ENCODE results near the gene LRRC18. TPM values are rescaled to one million over a fixed set of nuclear protein-coding genes. Genes with fewer than 3 reads are reported as not detected.

Gene LRRC18
- total RNA-seq, 2 experiments from 2014 or later, result not detected

GRCh38 chr10:48923748-48924147 is 15.9 kb downstream of the LRRC18 start:
- H3K4me3 Mint-ChIP-seq, result no peak overlapping the region
- CTCF ChIA-PET, result no interaction called here

GRCh38 chr10:48913674-48914073 is 26.0 kb downstream of the LRRC18 start:
- no peaks in the 10 kb centered on the region for H3K4me1 Mint-ChIP-seq
- POLR2A ChIA-PET, result no interaction called here

More at GRCh38 chr10:48923748-48924147, 15.9 kb downstream of the LRRC18 start:
- Mint-ChIP-seq H3K9me3 (no peaks in the 10 kb centered on the region), H3K27me3 (peaks cover 13% of the 10 kb centered on the region), H3K27ac (no peak overlapping the region), H3K36me3 (ENCODE audit: low read depth) (no peaks in the 10 kb centered on the region), H3K4me1 (no peaks in the 10 kb centered on the region)
- DNase-seq, result no peak
- POLR2A ChIA-PET, result no interaction called here

DNA sequence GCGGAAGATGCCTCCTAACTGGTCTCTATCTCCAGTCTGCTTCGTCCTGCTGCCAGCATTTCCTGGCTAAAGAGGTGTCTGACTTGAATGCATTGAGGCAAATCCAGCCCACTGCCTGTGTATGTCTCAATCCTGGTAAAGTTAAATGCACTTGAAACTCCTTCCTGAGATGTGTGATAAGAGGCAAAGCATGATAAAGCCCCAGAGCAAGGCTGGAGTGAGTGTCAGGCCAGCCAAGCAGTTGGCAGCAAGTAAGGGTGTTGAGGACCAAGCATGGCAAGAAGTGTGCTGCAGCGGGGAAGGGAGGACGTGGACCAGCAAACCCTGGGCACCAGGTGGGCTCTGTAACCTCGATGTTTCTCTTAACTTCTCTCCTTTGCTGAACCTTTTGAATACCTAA is 29.1 kb downstream of the LRRC18 start:
- ChIA-PET POLR2A (no interaction called here), CTCF (no interaction called here)
- Mint-ChIP-seq H3K4me3 (no peak overlapping the region), H3K9me3 (no peaks in the 10 kb centered on the region), H3K27me3 (peaks cover 9% of the 10 kb centered on the region), H3K4me1 (no peaks in the 10 kb centered on the region), H3K27ac (no peak overlapping the region), H3K36me3 (ENCODE audit: low read depth) (no peaks in the 10 kb centered on the region)
- DNase-seq, result no peak

More at GRCh38 chr10:48913674-48914073, 26.0 kb downstream of the LRRC18 start:
- DNase-seq, result no peak
- Mint-ChIP-seq H3K27me3 (peaks cover 26% of the 10 kb centered on the region), H3K36me3 (ENCODE audit: low read depth) (no peaks in the 10 kb centered on the region), H3K9me3 (no peaks in the 10 kb centered on the region), H3K4me3 (no peak overlapping the region), H3K27ac (no peak overlapping the region)
- CTCF ChIA-PET, result no interaction called here

- ChIA-PET POLR2A (no interaction called here), CTCF (interaction anchor here (1.2 kb wide), 1 partner anchor 500 kb away, joined by 3 read pairs; no protein-coding TSS in a partner anchor)
- H3K4me3 Mint-ChIP-seq, result no peak overlapping the region
- DNase-seq, result no peak
- no peaks in the 10 kb centered on the region for H3K9me3 Mint-ChIP-seq
- peaks cover 9% of the 10 kb centered on the region for H3K27me3 Mint-ChIP-seq
- no peak overlapping the region for H3K27ac Mint-ChIP-seq
- H3K36me3 Mint-ChIP-seq (ENCODE audit: low read depth), result no peaks in the 10 kb centered on the region
- no peaks in the 10 kb centered on the region for H3K4me1 Mint-ChIP-seq
Measured at GRCh38 chr10:48907730-48908129, 31.9 kb downstream of the LRRC18 start.

GRCh38 chr10:48906841-48907240 is 32.8 kb downstream of the LRRC18 start:
- no peak for DNase-seq
- H3K36me3 Mint-ChIP-seq (ENCODE audit: low read depth), result no peaks in the 10 kb centered on the region
- CTCF ChIA-PET, result no interaction called here
- H3K4me3 Mint-ChIP-seq, result no peak overlapping the region
- peaks cover 9% of the 10 kb centered on the region for H3K27me3 Mint-ChIP-seq
- POLR2A ChIA-PET, result no interaction called here
- H3K9me3 Mint-ChIP-seq, result no peaks in the 10 kb centered on the region
- no peaks in the 10 kb centered on the region for H3K4me1 Mint-ChIP-seq
- no peak overlapping the region for H3K27ac Mint-ChIP-seq

DNA sequence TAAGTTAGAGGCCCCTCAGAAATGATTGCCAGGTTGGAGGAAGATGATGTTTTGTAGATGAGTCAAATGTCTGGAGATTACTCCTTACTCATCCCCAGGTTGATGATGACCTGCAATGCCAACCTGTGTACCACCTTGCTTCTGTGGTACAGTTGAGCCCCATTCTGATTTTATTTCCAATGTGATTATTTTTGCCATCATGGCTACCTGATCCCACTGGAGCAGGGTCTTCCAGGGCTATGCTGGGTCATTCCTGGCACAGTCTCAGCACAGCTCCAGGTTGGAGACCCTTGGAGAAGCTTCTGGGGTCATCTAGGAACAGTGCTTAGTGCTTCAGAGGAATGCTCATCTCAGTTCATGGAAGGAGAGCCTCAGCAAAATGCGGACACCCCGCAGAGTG is 34.3 kb downstream of the LRRC18 start:
- DNase-seq, result no peak
- H3K4me3 Mint-ChIP-seq, result no peak overlapping the region
- H3K36me3 Mint-ChIP-seq (ENCODE audit: low read depth), result no peaks in the 10 kb centered on the region
- H3K27ac Mint-ChIP-seq, result no peak overlapping the region
- POLR2A ChIA-PET, result no interaction called here
- H3K27me3 Mint-ChIP-seq, result peaks cover 9% of the 10 kb centered on the region
- no peaks in the 10 kb centered on the region for H3K9me3 Mint-ChIP-seq
- CTCF ChIA-PET, result no interaction called here
- no peaks in the 10 kb centered on the region for H3K4me1 Mint-ChIP-seq

GRCh38 chr10:48904861-48905260 is 34.8 kb downstream of the LRRC18 start:
- POLR2A ChIA-PET, result no interaction called here
- CTCF ChIA-PET, result no interaction called here
- no peaks in the 10 kb centered on the region for H3K9me3 Mint-ChIP-seq
- peaks cover 9% of the 10 kb centered on the region for H3K27me3 Mint-ChIP-seq
- H3K36me3 Mint-ChIP-seq (ENCODE audit: low read depth), result no peaks in the 10 kb centered on the region
- H3K4me1 Mint-ChIP-seq, result no peaks in the 10 kb centered on the region
- H3K4me3 Mint-ChIP-seq, result no peak overlapping the region
- no peak for DNase-seq
- no peak overlapping the region for H3K27ac Mint-ChIP-seq

DNA sequence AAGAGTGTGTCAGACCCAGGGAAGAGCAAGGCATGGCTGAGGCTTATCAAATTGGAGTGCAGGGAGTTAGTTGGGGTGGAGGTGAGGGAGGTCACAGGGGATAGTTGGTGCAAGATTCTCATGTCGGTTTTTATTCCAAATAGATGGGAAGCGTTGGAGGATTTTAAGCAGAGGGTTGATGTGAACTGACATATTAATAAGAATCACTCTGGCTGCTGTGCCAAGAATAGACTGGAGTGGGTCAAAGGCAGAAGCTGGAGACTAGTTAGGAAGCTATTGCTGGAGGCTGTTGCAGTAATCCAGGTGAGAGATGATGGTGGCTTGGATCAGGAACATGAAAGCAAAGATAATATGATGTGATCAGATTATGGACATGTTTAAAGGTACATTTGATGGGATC is 36.5 kb downstream of the LRRC18 start:
- Mint-ChIP-seq H3K4me1 (no peaks in the 10 kb centered on the region), H3K27me3 (peaks cover 7% of the 10 kb centered on the region), H3K27ac (no peak overlapping the region), H3K9me3 (no peaks in the 10 kb centered on the region), H3K36me3 (ENCODE audit: low read depth) (no peaks in the 10 kb centered on the region), H3K4me3 (no peak overlapping the region)
- no peak for DNase-seq
- CTCF ChIA-PET, result no interaction called here
- POLR2A ChIA-PET, result interaction anchor here (0.7 kb wide), 1 partner anchor 86 kb away, joined by 3 read pairs; no protein-coding TSS in a partner anchor

DNA sequence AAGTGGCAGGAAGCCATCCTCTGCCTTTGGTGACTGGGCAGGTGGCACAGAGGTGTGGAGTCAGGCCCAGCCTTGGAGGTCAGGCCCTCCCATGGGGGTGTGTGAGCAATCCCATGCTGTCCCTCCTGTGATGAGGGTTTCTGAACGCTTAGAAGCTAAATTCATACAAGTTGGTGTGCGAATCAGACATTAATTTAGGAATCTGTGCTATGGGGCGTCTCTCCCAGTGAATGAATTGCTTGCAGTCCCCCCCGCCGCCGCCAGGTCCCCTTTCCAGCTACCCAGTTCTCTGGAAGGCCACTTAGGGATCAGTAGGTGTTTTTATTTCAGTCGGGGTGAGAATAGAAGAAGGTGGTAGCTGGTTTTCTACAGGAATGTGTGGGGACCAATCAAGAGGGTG is 37.5 kb downstream of the LRRC18 start:
- no peak for DNase-seq
- no peak overlapping the region for H3K27ac Mint-ChIP-seq
- H3K4me1 Mint-ChIP-seq, result no peaks in the 10 kb centered on the region

GRCh38 chr10:48901319-48901718 is 38.3 kb downstream of the LRRC18 start:
- peaks cover under 1% of the 10 kb centered on the region for H3K27me3 Mint-ChIP-seq
- CTCF ChIA-PET, result no interaction called here

More for the DNA sequence above, 37.5 kb downstream of the LRRC18 start:
- Mint-ChIP-seq H3K4me3 (no peak overlapping the region), H3K36me3 (ENCODE audit: low read depth) (no peaks in the 10 kb centered on the region), H3K27me3 (peaks cover 4% of the 10 kb centered on the region), H3K9me3 (no peaks in the 10 kb centered on the region)
- ChIA-PET POLR2A (no interaction called here), CTCF (no interaction called here)

DNA sequence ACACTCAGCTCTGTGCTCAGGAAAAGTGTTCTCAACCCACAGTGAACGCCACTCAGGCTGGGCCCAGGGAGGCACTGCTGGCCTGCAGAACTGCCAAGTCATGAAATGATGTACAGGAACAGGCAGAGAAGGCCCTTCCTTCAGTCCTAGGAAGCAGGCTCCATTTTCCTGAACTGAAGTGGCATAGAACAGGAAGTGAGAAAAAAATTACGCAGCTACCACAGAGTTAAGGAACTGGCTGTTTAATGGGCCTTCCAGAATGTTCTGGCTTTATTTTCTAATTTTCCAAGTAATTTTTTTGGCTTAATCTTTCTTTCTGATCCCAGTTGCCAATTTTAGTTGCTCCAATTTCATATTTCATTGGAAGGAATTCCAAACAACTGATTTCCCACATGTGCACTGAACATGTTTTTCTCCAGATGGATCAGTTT is 39.3 kb downstream of the LRRC18 start:
- H3K4me3 Mint-ChIP-seq, result no peak overlapping the region
- DNase-seq, result no peak
- H3K27me3 Mint-ChIP-seq, result no peaks in the 10 kb centered on the region
- POLR2A ChIA-PET, result no interaction called here
- H3K9me3 Mint-ChIP-seq, result no peaks in the 10 kb centered on the region
- CTCF ChIA-PET, result no interaction called here
- H3K36me3 Mint-ChIP-seq (ENCODE audit: low read depth), result no peaks in the 10 kb centered on the region
- no peaks in the 10 kb centered on the region for H3K4me1 Mint-ChIP-seq
- H3K27ac Mint-ChIP-seq, result no peak overlapping the region

More at GRCh38 chr10:48901319-48901718, 38.3 kb downstream of the LRRC18 start:
- Mint-ChIP-seq H3K27ac (no peak overlapping the region), H3K36me3 (ENCODE audit: low read depth) (no peaks in the 10 kb centered on the region), H3K4me3 (no peak overlapping the region), H3K9me3 (no peaks in the 10 kb centered on the region), H3K4me1 (no peaks in the 10 kb centered on the region)
- no peak for DNase-seq
- POLR2A ChIA-PET, result no interaction called here

GRCh38 chr10:48899781-48900180 is 39.9 kb downstream of the LRRC18 start:
- H3K36me3 Mint-ChIP-seq (ENCODE audit: low read depth), result no peaks in the 10 kb centered on the region
- H3K4me3 Mint-ChIP-seq, result no peak overlapping the region
- no peaks in the 10 kb centered on the region for H3K27me3 Mint-ChIP-seq
- no peaks in the 10 kb centered on the region for H3K4me1 Mint-ChIP-seq
- ChIA-PET CTCF (interaction anchor here (0.7 kb wide), 1 partner anchor 635 kb away, joined by 3 read pairs; no protein-coding TSS in a partner anchor), POLR2A (no interaction called here)
- no peaks in the 10 kb centered on the region for H3K9me3 Mint-ChIP-seq
- no peak overlapping the region for H3K27ac Mint-ChIP-seq
- DNase-seq, result no peak

- ChIA-PET CTCF (no interaction called here), POLR2A (no interaction called here)
- H3K36me3 Mint-ChIP-seq (ENCODE audit: low read depth), result no peaks in the 10 kb centered on the region
- H3K27ac Mint-ChIP-seq, result no peak overlapping the region
- no peaks in the 10 kb centered on the region for H3K4me1 Mint-ChIP-seq
- H3K27me3 Mint-ChIP-seq, result no peaks in the 10 kb centered on the region
- H3K4me3 Mint-ChIP-seq, result no peak overlapping the region
- DNase-seq, result no peak
- no peaks in the 10 kb centered on the region for H3K9me3 Mint-ChIP-seq
Measured at GRCh38 chr10:48898426-48898825, 41.2 kb downstream of the LRRC18 start.

- H3K9me3 Mint-ChIP-seq, result no peaks in the 10 kb centered on the region
- H3K4me1 Mint-ChIP-seq, result no peaks in the 10 kb centered on the region
- no peak overlapping the region for H3K27ac Mint-ChIP-seq
- DNase-seq, result no peak
- CTCF ChIA-PET, result no interaction called here
- no peaks in the 10 kb centered on the region for H3K36me3 Mint-ChIP-seq (ENCODE audit: low read depth)
- no peaks in the 10 kb centered on the region for H3K27me3 Mint-ChIP-seq
- POLR2A ChIA-PET, result no interaction called here
- no peak overlapping the region for H3K4me3 Mint-ChIP-seq
Measured at GRCh38 chr10:48897441-48897790, 42.2 kb downstream of the LRRC18 start.

Measured in activated CD4-positive, alpha-beta memory T cell treated with anti-CD3 and anti-CD28 coated beads, Interleukin-2, amount 10 ng/mL, durations not matched to agents 7 days and 5 days (primary cell).